Endothelial cell of umbilical vein (primary cell): ENCODE measurements around the gene COX7A2L. TPM values are rescaled to one million over a fixed set of nuclear protein-coding genes. Genes with fewer than 3 reads are reported as not detected.

Experiments used
- BruUV-seq: library from RNA; stranded (reverse); fragments of 400-500 nt; replicated peaks from 2 replicates; lab custom pipeline; 2021; lab: Mats Ljungman, UMichigan
- CTCF ChIA-PET: fragments of 300-600, 350-600 bp; sonication (Branson Sonifier 250); formaldehyde crosslinking; loops from one replicate; lab custom pipeline; 2021; ENCODE audit warnings: antibody characterized with exemption, inconsistent platforms; lab: Charles Lee
- POLR2A ChIA-PET: fragments of 300-600, 350-600 bp; sonication (Branson Sonifier 250); formaldehyde crosslinking; loops from one replicate; lab custom pipeline; 2021; ENCODE audit warnings: antibody characterized with exemption, inconsistent platforms; lab: Charles Lee
- DNase-seq: peaks from one replicate; pipeline ENCODE4 v3.0.0-alpha.2; 2011; ENCODE audit warnings: low read depth, low spot score
- FAIRE-seq: peaks from 2 replicates; lab custom pipeline; 2011; peaks lifted over from hg19 to GRCh38; lab: Jason Lieb, UNC
- H2AFZ ChIP-seq: 2 replicates; pipeline ENCODE4 v1.6.0; 2012; ENCODE audit warnings: low read depth, low read length, control low read depth, inconsistent platforms
- H3K27ac ChIP-seq: 2 replicates; pipeline ENCODE4 v1.5.1; 2011; ENCODE audit warnings: low read depth, mild to moderate bottlenecking, control low read depth, low read length, moderate library complexity; ENCODE audit not compliant: insufficient read depth
- H3K27me3 ChIP-seq, 2 experiments: 2 replicates each; pipeline versions ENCODE4 v1.6.0 to v1.6.1; 2011; ENCODE audit warnings: low read length in 2 of 2, mixed read lengths in 1 of 2; ENCODE audit not compliant: control insufficient read depth in 2 of 2, insufficient read depth in 2 of 2
- H3K36me3 ChIP-seq, 2 experiments: 2 replicates in 1 of 2; 3 replicates in 1 of 2; pipeline ENCODE4 v1.5.1; 2011; ENCODE audit warnings: low read length in 2 of 2, mild to moderate bottlenecking in 1 of 2, moderate library complexity in 1 of 2; ENCODE audit not compliant: control insufficient read depth in 2 of 2, insufficient read depth in 2 of 2; ENCODE audit errors: extremely low read depth in 1 of 2
- H3K4me1 ChIP-seq: 3 replicates; pipeline ENCODE4 v1.5.1; 2011; ENCODE audit warnings: mild to moderate bottlenecking, low read length; ENCODE audit not compliant: control insufficient read depth, insufficient read depth; ENCODE audit errors: extremely low read depth
- H3K4me2 ChIP-seq: 2 replicates; pipeline ENCODE4 v1.6.1; 2011; ENCODE audit warnings: low read length, control low read depth, mixed read lengths; ENCODE audit not compliant: insufficient read depth
- H3K4me3 ChIP-seq, 3 experiments: fragments of 200-600 bp in 1 of 3; sonication (generic), shearing (Covaris generic) in 1 of 3; replicated peaks in 1 of 3; 2 replicates each; pipeline ENCODE4 v1.5.1; 2011 to 2016; ENCODE audit warnings: control low read depth in 3 of 3, low read length in 3 of 3, mild to moderate bottlenecking in 2 of 3, inconsistent platforms in 1 of 3, low read depth in 1 of 3, moderate library complexity in 1 of 3; ENCODE audit not compliant: insufficient read depth in 1 of 3
- H3K79me2 ChIP-seq: 2 replicates; pipeline ENCODE4 v1.6.0; 2012; ENCODE audit warnings: low read length, inconsistent platforms; ENCODE audit not compliant: control insufficient read depth, insufficient read depth
- H3K9ac ChIP-seq: replicated peaks from 2 replicates; pipeline ENCODE3; 2011; ENCODE audit warnings: low read length, control low read depth; ENCODE audit not compliant: insufficient read depth; ENCODE audit errors: extremely low read depth
- H3K9me1 ChIP-seq: replicated peaks from 3 replicates; pipeline ENCODE4 v1.6.0; 2011; ENCODE audit warnings: mild to moderate bottlenecking, low read length; ENCODE audit not compliant: control insufficient read depth, insufficient read depth; ENCODE audit errors: extremely low read depth
- H3K9me3 ChIP-seq: replicated peaks from 2 replicates; pipeline ENCODE4 v1.5.1; 2012; ENCODE audit warnings: low read length, inconsistent platforms; ENCODE audit not compliant: control insufficient read depth, insufficient read depth
- H4K20me1 ChIP-seq: replicated peaks from 2 replicates; pipeline ENCODE3; 2011; ENCODE audit warnings: mild to moderate bottlenecking, low read length; ENCODE audit not compliant: control insufficient read depth, insufficient read depth; ENCODE audit errors: extremely low read depth
- EZH2 ChIP-seq: IDR thresholded peaks from 2 replicates; pipeline ENCODE4 v1.6.1; 2012; ENCODE audit warnings: borderline replicate concordance, low read depth, mild to moderate bottlenecking, moderate library complexity, low read length, inconsistent platforms; ENCODE audit not compliant: severe bottlenecking
- MAX ChIP-seq: IDR thresholded peaks from 2 replicates; pipeline ENCODE4 v1.6.1; 2011; ENCODE audit not compliant: insufficient read depth, insufficient read length
- POLR2A ChIP-seq: IDR thresholded peaks from 2 replicates; pipeline ENCODE4 v1.6.1; 2012; ENCODE audit warnings: low read depth, mild to moderate bottlenecking, control low read depth, low read length
- dilution Hi-C: fragments of 300-500 bp; cut with MboI; formaldehyde crosslinking; loops from one replicate; pipeline ENCODE4 v1.15.0; 2019; ENCODE audit warnings: low sequenced_read_pairs; ENCODE audit not compliant: extremely low pct_ligation_motif_present
- intact Hi-C: fragments of 100-400 bp; cut with micrococcal nuclease; formaldehyde crosslinking; loops from one replicate; pipeline ENCODE4 v1.10.0; 2022
- polyA plus RNA-seq, 4 experiments: library from polyadenylated mRNA; depleted of rRNA in 3 of 4; stranded (reverse) in 3 of 4; unstranded in 1 of 4; fragments of >200 nt; gene quantifications; 2 replicates each; pipeline versions ENCODE4 v1.2.1 to v1.2.3, GENCODE V29; 2011 to 2012; ENCODE audit warnings: missing spikeins in 1 of 4
- total RNA-seq: library from RNA; stranded (reverse); gene quantifications from 2 replicates; pipeline ENCODE4 v1.2.3, GENCODE V29; 2021
- TF ChIP-seq, protein P1 (sequence below), 2 donors: IDR thresholded peaks; 1 replicate in 1 of 2; 2 replicates in 1 of 2; pipeline ENCODE4 v1.5.1; 2011; ENCODE audit warnings: low read length in 2 of 2, mild to moderate bottlenecking in 2 of 2, moderate library complexity in 2 of 2, control low read depth in 1 of 2, inconsistent platforms in 1 of 2, low read depth in 1 of 2; ENCODE audit not compliant: insufficient read depth in 1 of 2; ENCODE audit errors: extremely low read depth in 1 of 2

Gene COX7A2L
- total and polyA plus RNA-seq, 2 donors (not counting 3 experiments of a cell fraction or from before 2014, with no cell fraction given), result 94.2 to 119 TPM

DNA sequence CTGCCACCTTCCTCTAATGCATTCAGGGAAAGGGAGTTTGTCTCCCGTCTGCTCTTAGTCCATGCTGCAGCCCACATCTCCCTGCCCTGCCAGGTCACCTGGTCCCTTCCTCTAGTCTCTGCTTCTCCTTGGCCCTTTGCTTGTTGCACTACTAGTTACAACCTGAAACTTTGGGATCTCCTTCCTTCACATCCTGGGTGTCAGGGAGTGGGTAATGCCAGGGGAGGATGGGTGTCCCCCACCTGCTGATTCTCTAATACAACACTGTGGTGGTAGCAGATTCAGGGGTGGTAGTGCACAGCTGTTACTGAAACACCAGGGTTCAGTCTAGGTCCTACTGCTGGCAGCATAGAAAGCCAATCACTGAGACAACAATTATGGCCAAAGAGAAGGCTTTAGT lies 31.2 kb upstream of the COX7A2L start:
- FAIRE-seq (no peak), DNase-seq (no peak)
- H3K36me3 ChIP-seq, result no peaks in the 10 kb centered on the region
- H3K9me3 ChIP-seq, result no peaks in the 10 kb centered on the region
- H3K79me2 ChIP-seq, result no peaks in the 10 kb centered on the region
- H4K20me1 ChIP-seq, result no peaks in the 10 kb centered on the region
- ChIA-PET POLR2A (interaction anchor here (1.1 kb wide), 1 partner anchor 12 kb away, joined by 3 read pairs; no protein-coding TSS in a partner anchor), CTCF (no interaction called here)
- no peak overlapping the region for H3K27ac ChIP-seq
- intact Hi-C loops (no loop called here), dilution Hi-C loops (no loop called here)
- no peak overlapping the region for H3K9ac ChIP-seq
- no peak overlapping the region for H2AFZ ChIP-seq
- H3K27me3 ChIP-seq, result no peaks in the 10 kb centered on the region
- no peaks in the 10 kb centered on the region for H3K9me1 ChIP-seq
- H3K4me1 ChIP-seq, result no peaks in the 10 kb centered on the region
- no TSS peak for BruUV-seq
- TF ChIP-seq EZH2, result no peak
- TF ChIP-seq MAX, result no peak
- TF ChIP-seq, protein P1, sequence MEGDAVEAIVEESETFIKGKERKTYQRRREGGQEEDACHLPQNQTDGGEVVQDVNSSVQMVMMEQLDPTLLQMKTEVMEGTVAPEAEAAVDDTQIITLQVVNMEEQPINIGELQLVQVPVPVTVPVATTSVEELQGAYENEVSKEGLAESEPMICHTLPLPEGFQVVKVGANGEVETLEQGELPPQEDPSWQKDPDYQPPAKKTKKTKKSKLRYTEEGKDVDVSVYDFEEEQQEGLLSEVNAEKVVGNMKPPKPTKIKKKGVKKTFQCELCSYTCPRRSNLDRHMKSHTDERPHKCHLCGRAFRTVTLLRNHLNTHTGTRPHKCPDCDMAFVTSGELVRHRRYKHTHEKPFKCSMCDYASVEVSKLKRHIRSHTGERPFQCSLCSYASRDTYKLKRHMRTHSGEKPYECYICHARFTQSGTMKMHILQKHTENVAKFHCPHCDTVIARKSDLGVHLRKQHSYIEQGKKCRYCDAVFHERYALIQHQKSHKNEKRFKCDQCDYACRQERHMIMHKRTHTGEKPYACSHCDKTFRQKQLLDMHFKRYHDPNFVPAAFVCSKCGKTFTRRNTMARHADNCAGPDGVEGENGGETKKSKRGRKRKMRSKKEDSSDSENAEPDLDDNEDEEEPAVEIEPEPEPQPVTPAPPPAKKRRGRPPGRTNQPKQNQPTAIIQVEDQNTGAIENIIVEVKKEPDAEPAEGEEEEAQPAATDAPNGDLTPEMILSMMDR (IDR thresholded peaks at IDR 0.05; ENCODE audit: extremely low read depth in 1 of 2, insufficient read depth in 1 of 2, low read depth in 1 of 2, low read length in 2 of 2), result no peak
- no peak for TF ChIP-seq POLR2A
- H3K4me3 ChIP-seq, result no peak overlapping the region
- no peak overlapping the region for H3K4me2 ChIP-seq

DNA sequence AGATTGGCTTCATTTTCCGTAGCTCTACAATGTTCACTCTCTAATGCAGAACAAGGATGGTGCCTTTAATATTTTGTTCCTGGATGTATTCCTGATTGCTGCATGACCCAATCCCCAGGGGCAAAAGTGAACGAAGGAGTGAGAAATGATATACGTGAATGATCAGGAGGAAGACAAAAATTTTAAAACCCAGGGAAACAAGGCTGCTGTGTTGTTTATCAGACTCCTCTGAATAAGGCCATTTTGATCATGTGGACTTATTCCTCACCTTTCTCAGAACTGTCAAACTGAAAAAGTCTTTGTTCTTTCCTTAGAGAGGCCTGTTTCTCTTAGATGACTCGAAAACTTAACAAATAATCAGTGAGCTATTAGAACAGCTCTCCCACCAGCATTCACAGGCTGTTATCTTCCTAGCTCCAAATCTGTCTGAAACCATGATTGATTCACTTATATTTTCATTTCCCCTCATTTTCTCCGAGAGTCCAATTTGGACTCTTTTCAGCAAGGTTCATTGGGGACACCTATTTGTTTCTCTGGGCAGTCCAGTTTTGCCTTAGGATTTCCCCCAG lies 29.5 kb upstream of the COX7A2L start:
- Histone ChIP-seq H3K9me3 (no peaks in the 10 kb centered on the region), H3K79me2 (no peaks in the 10 kb centered on the region), H3K9me1 (no peaks in the 10 kb centered on the region), H3K4me3 (no peak overlapping the region), H4K20me1 (no peaks in the 10 kb centered on the region), H3K27me3 (no peaks in the 10 kb centered on the region), H3K4me2 (no peak overlapping the region), H2AFZ (no peak overlapping the region), H3K27ac (no peak overlapping the region), H3K36me3 (no peaks in the 10 kb centered on the region), H3K4me1 (no peaks in the 10 kb centered on the region), H3K9ac (no peak overlapping the region)
- FAIRE-seq (no peak), DNase-seq (no peak)
- CTCF ChIA-PET, result no interaction called here
- POLR2A ChIA-PET, result no interaction called here
- intact Hi-C loops, result no loop called here
- BruUV-seq, result no TSS peak
- dilution Hi-C loops, result no loop called here
- TF ChIP-seq, protein P1 (IDR thresholded peaks at IDR 0.05; ENCODE audit: extremely low read depth in 1 of 2, insufficient read depth in 1 of 2, low read depth in 1 of 2, low read length in 2 of 2), result no peak
- TF ChIP-seq POLR2A, result no peak
